Measurements from ENCODE around the gene GRSF1.

- no peak for TF ChIP-seq EZH2phosphoT487 (IDR thresholded peaks at IDR 0.05; ENCODE audit: insufficient read depth, low read depth)
- TF ChIP-seq EZH2 (IDR thresholded peaks at IDR 0.05; ENCODE audit: insufficient read depth, poor library complexity, severe bottlenecking): no peak
These were observed 52.2 kb downstream of the GRSF1 start for GRCh38 chr4:70787496-70787895.
